IPS-NIHi7 (cell line): ENCODE data around the gene EIF3M.

Source experiments
- DNase-seq: peaks from one replicate; pipeline ENCODE4 v3.0.0; 2012; ENCODE audit warnings: mixed read lengths; ENCODE audit errors: extremely low spot score

EIF3M gene

DNA sequence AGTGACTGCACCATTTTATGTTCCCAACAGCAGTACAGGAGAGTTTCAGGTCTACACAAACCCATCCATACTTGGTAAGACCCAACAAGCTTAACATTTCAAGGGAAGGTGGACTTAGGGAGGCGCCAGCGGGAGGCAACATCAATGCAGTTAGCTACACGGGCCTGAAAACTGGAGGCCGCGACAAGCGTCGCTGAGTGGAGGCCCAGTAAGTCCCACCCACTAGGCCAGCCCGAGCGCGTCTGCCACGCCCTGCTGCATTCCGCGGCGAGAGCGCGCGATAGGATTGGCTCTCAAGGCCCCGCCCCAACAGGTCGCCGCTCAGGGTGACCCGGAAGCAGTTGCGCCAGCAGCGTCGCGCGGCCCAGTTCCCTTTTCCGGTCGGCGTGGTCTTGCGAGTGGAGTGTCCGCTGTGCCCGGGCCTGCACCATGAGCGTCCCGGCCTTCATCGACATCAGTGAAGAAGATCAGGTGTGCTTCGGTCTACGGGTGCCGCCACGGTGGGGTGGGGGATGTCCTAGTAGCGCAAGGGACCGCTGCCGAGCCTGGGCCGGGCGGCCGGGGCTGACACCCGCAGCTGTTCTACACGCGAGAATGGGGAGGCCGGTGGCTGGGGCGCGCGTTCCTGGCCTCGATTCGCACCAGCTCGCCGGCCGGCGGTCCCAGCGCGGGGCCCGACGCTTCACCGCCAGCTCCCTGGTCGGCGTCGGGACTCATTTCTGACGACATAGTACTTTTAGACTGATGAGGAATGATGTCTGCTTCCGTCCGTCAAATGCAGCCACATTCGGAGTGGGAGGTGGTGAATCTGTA is at the start of gene EIF3M:
EIF3M (plus strand) TSS at position 373 of the 813 bp plus-strand sequence; CDS start at position 430, 57 bp downstream.
- peak; percentile 96 for DNase-seq

DNA sequence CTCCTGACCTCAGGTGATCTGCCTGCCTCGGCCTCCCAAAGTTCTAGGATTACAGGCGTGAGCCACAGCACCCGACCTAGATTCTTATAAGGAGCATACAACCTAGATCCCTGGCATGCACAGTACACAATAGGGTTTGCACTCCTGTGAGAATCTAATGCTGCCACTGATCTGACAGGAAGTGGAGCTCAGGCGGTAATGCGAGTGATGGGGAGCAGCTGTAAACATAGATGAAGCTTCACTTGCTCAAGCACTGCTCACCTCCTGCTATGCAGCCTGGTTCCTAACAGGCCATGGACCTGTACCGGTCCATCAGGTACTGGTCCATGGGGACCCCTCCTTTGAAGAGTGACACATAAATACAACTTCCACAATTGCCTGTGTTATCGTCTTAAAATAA is 44.8 kb upstream of the EIF3M start:
- no peak for DNase-seq

DNA sequence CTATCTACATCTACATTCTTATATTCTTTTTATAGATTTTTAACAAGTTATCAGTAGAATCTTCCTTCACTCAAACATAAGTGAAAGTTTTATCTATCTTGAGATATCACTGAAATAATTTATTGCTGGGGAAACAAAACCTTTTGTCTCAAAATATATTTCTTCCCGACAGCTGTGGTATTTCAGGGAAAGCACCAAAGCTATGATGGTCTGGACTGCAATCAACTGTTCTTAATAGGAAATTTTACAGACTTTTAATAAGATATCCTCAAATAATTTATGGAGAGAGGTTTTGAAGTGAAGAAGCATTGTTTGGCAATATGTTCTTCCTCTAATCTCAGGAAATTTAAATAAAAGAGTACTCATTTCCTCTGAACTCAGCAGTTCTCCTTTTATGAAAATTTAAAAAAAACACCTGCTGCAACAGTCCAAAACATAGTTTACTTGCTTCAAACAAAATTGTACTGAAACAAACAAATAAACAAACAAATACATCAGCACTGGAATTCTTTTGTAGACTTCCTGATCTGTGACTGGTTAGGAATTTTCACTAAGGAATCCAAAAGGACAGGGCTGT is 33.9 kb upstream of the EIF3M start:
- no peak for DNase-seq

DNA sequence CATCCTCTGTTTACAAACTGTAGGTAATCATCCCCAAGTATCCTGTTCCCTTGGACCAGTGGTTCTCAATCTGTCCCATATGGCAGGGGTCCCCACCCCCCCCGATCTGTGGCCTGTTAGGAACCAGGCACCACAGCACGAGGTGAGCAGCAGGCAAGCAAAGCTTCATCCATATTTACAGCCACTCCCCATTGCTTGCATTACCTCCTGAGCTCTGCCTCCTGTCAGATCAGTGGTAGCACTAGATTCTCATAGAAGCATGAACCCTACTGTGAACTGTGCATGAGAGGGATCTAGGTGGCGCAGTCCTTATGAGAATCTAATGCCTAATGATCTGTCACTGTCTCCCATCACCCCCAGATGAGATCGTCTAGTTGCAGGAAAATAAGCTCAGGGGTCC is 33.4 kb upstream of the EIF3M start:
- DNase-seq: no peak

DNA sequence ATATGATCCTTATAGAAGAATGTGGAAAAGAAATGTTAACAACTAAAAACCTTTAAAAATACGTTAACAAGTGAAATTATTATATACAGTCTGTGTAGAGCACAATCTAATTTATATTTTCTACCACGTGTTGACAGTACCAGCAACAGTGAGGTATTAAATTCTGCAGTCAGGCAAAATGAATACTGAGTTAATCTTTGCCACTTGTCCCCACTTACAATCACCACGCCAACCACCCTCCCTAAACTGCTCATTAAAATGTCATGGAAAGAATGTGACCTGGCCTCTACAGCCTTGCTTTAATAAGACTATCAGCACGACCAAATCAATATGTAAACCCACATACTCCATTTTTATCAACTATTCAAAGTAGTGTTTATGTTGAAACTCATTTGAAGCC is 28.5 kb upstream of the EIF3M start:
- no peak for DNase-seq

DNA sequence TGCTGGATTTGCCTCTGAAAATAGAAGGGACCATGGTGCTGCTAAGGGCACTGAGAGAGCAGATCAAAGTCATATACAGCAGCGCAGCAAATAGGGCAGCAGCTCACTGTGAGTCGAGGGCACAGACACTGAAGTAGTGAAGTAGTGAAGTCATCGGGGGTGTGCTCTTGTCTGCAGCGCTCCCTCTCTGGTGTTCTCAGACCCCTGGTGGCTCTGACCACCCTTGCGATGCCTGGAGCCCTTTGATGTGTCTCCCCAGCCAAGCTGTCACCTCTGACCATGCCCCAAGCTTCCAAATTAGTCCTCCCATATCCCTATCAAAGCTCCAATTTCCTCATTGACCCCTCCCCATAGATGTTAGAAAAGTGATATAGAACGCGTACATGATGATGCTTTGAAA is 27.7 kb upstream of the EIF3M start:
- DNase-seq: no peak

DNA sequence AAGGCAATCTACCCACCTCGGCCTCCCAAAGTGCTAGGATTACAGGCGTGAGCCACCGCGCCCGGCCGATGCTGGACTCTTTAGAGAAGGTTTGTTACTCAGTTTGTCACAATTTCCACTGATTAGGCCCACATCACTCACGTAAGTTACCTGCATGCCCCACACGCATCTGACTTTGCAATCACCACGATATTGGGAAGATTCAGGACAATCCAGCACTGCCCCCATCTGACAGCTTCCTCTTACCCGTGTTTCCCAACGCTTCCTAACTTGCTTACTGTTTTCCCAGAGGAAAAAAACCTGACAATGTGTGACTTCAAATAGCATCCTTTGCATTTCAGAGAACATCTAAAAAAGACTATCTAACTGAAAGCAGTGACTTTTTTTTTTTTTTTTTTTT is 21.8 kb upstream of the EIF3M start:
- DNase-seq: peak; percentile 36

DNA sequence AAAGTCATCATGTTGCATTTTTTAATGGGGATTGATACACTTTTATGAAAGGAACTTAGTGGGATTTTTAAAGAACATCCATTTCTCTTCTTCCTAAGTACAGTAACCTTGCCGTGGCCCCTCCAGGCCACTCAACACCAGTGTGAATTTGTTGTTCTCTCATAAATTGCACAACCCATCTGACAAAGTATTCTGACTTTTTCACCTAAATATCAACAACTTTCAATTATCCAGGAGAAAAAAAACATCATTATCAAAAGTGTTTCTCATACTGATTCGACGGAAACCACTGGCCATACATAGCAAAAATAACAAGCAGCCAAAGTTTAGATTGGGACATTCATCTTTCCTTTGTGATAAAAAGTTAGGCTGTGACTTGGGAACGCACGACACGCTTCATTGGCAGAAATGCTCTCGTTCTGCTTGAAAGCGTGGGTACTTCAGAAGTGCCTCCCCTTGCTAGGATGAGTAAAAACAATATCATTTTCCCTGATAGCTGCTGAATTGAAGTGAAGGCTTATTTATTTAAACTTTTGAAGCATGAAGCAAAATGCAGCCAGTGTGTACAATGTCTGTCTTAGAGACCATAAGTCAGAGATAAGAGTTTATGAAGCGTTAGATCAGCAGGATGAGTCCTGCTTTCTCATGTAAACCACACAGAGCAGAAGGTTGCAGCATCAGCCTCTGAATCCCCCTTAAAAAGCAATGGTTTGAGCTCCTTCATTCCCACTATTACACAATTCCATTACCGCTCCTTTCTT is 20.6 kb upstream of the EIF3M start:
- DNase-seq: no peak

DNA sequence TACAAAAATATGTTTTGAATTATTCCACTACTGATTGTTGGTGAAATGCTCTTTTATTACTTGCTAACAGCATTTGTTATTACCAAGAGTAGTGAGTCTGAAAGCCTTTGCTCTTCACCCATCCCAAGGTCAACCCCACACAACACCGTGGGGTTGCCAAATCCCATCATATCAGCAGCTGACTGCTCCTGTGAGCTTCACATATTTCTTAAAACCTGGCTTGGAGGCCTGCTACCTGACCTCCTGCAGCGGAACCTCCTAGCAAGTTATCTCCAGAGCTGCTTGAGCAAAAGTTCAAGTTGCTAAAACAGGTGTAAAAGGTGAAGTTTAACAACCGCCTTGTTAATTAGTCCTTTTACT is 20.1 kb upstream of the EIF3M start:
- no peak for DNase-seq

DNA sequence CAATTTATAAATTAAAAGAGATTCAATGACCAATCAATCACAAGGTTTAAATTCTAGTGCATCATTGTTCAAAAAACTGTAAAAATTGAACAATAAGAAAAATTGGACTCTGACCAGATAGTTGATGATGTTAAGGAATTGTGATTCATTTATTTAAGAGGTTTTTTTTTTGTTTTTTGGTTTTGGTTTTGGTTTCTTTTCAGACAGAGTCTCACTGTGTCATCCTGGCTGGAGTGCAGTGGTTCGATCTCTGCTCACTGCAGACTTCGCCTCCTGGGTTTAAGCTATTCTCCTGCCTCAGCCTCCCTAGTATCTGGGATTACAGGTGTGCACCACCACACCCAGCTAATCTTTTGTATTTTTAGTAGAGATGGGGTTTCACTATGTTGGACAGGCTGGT is 17.1 kb upstream of the EIF3M start:
- no peak for DNase-seq

DNA sequence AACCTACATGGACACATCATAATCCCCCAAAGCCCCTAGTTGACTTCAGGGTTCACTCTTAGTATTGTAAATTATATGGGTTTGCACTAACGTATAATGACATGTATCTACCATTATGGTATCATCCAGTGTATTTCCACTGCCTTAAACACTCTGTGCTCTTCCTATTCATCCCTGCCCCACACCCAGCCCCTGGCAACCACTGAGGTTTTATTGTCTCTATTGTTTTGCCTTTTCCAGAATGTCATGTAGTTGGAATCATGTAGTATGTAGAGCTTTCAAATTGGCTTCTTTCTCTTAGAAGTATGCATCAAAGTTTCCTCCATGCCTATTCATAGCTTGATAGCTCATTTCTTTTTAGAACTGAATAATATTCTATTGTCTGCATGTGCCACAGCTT is 16.5 kb upstream of the EIF3M start:
- DNase-seq: no peak

DNA sequence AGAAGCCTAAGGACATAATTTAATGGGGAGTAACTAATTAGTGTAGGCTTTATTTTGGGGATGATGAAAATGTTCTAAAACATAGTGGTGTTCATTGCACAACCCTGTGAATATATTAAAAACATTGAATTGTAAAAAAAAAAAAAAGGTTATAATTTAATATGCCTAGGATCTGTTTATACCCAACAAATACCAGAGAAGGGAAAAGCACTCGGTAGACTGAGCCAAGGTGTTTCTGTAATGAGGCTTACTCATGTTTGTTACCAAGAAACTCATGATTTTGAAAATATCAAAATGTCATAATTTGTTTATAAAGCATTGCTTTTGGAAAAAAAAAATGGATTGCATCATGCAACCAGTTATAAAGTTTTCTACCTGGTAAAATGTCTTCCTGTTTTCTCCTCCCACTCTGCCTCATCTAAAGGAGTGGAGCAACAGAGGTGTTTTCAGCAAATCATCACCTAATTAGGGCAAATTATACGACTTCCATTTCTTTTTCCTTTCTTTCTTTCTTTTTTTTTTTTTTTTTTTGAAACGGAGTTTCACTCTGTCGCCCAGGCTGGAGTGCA is 14.2 kb upstream of the EIF3M start:
- DNase-seq: no peak

DNA sequence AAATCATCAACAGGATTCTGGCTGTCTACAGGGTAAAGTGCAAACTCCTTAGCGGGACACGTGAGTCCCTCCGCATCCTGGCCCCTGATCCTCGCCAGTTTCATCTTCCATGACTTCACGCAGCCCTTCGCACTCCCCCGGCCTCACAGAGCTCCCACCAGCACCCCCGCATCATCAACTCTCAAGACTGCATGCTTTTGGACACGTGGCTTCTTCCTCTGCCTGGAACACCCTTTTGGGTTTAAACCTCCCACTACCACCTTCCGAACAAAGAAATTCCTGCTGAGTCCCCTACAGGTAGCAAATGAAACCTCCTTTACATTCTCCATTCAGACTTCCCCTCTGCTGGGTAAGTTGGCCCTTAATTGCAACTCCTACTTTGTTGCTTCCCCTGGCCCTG is 12.6 kb upstream of the EIF3M start:
- peak; percentile 56 for DNase-seq

DNA sequence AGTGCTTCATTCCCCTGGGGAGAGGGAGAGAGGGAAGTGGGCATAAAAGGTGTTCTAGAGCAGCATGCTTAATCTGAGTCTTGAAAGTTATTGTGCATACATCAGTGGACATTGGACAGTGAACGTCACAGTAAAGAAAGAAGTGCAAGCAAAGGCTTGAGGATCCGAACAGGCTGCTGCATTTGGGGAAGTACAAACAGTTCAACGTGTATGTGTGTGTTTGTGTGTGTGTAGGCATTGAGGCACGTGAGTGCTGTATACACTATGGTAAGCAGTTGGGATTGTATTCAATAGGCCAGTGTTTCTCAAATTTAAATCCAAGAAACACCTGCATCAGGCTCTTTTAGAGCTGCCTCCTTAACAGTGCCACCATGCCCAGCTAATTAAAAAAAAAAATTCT is 10.4 kb upstream of the EIF3M start:
- no peak for DNase-seq

DNA sequence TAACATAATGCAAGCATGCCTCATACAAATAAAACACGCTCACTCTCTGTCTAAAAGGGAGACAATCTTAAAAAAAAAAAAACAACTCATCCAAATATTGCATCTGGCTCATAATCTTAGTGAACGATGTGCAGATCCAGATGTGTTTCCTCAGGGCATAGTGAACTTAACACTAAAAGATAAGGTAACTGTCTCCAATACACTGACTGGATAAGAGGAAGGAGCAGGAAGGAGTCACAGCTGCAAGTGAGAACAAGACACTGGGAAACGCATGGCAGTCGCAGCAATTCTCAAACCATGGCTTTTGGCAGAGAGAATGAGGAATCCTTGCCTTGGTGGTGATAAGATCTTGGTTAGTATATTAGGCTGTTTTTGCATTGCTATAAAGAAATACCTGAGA is 9.2 kb upstream of the EIF3M start:
- DNase-seq: no peak

DNA sequence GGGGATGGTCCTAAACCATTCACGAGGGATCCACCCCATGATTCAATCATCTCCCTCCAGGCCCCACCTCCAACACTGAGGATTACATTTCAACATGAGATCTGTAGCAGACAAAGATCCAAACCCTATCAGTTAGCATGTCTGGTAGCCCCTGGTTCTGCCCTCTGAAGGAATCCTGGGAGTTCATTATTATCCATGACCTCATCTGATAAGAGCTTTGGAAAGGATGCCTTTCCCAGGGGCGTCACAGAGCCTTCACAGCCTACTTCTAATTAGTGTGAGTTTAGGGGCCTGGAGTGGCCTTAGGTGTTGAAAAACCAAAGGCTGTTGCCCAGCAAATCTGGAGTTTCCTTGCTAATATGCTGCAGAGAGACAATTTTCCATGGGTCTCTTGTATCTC is 8.6 kb upstream of the EIF3M start:
- DNase-seq: no peak

DNA sequence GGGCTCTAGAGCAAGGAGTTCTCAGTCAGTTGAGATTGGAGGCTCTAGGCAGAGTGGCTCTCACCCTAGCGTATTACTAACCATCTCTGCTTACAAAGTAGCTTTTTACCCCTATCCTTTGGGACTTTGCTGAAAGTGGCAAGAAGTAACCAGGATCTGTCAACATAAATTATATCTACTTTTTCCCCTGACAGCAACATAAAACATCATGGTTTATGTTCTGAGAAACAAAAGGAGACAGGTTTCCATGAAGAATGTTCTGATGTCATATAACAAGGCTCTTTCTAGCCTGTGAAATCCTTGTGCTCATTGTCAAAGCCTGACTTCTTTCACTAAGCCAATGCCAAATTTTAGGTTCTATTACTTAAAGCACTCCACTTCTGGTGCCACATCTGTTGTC is 7.2 kb upstream of the EIF3M start:
- DNase-seq: no peak

DNA sequence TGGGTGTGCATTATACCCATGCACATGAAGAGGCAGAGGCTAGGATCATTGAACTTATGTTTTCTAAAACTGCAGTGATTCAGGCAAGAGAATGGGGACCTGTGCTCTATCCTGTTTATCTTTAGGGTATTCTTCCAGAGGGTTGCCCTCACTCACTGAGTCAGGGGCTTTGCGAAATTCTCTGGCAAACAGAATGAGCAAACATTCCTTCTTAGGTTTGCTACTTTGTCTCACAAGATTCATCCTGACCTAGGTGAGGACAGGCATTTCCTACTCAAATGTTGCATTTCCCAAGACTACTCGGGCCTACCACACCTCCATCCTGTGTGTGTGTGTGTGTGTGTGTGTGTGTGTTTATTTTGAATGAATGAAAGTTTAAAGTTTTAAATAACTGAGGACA is 2.7 kb upstream of the EIF3M start:
- DNase-seq: no peak

DNA sequence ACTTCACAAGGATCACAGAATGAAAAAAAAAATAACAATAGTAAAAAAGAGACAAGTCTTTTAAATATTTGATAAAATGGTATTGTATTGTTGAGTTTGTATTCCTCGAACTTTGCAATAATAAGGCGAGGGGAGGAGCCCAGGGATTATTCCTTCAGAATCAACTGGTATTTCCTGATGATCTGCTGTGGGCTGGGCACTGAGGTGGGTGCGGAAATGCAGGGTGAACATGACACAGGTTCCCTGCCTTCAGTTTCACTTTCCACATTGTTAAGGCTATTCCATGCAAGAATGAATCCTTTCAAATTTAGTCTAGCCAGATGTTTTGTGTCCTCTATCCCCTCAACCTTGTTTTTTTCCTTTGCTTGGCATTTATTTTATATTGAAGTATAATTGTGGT is 2.1 kb upstream of the EIF3M start:
- DNase-seq: no peak

DNA sequence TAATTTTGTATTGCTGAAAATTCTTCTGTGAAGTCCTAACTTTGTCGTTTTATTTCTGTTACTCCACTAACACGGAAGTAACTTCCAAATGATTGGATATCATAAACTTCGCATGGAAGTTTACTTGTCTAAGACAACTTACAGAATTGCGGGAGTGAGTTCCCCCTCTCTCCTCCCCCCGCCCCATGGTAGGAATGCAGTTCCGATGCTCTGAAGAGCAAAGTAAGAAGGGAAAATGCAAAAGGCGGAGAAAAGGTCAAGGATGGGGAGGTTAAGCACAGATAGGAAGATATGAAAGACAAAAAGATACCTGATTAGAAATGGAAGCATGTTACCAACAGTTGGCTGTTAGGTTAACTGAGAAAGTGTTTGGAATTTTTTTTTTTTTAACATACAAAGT is 1.3 kb downstream of the EIF3M start:
- peak; percentile 11 for DNase-seq

DNA sequence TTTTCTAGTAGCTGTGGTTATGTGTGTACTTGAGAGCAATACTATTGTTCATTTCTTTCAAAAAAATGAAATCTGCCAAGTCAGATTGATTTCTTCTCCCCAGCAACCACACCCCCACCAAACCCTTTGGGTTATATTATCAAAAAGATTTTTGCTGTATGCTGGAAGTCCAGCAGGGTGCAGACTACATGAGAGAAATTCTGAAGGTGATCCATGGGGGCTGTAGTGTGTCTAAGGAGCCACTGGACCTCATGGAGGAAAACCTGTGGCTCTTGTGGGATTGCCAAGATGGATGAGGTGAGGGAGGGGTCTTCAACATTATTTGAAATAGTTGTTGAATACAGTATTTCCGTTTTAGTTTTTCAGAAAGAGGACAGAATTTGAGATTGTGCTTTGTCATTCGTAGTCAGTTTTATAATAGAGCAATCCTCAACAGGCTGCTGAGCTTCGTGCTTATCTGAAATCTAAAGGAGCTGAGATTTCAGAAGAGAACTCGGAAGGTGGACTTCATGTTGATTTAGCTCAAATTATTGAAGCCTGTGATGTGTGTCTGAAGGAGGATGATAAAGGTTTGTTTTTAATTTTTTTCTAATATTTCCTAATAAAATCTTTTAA is 3.1 kb downstream of the EIF3M start:
- DNase-seq: no peak

DNA sequence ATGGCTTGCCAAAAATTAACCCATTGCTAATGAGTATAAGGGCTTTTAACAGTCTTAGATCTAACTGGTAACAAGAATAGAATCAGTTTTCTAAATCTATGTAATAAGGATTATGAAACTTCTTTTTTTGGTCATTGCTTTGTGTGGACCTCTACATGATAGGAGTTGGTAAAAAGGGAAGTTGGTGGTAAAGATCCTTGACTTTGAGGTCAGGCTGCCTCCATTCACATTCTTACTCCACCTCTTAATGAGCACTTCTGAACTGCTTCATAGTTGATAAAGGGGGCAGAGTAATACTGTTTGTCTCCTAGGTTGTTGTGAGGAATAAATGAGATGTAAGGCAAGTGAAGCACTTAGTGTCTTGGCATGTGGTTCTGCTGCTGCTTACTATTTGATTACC is 10.6 kb downstream of the EIF3M start:
- DNase-seq: no peak
